HG02970 (cell line): ENCODE results near the gene FAM168A.

ENCODE experiments used
- ATAC-seq: cut with Tn5 transposase; IDR thresholded peaks from one replicate; pipeline ENCODE4 v1.9.1; 2021; ENCODE audit warnings: mild to moderate bottlenecking, moderate library complexity, moderate number of reproducible peaks; ENCODE audit not compliant: unreplicated experiment, low FRiP score

Gene FAM168A

GRCh38 chr11:73524774-73525173 lies 73.1 kb downstream of the FAM168A start:
- no peak for ATAC-seq

GRCh38 chr11:73521621-73522020 lies 76.3 kb downstream of the FAM168A start:
- no peak for ATAC-seq

GRCh38 chr11:73520353-73521061 lies 77.4 kb downstream of the FAM168A start:
- ATAC-seq: no peak

- ATAC-seq: no peak
Observed at GRCh38 chr11:73519266-73519665, 78.6 kb downstream of the FAM168A start.

DNA sequence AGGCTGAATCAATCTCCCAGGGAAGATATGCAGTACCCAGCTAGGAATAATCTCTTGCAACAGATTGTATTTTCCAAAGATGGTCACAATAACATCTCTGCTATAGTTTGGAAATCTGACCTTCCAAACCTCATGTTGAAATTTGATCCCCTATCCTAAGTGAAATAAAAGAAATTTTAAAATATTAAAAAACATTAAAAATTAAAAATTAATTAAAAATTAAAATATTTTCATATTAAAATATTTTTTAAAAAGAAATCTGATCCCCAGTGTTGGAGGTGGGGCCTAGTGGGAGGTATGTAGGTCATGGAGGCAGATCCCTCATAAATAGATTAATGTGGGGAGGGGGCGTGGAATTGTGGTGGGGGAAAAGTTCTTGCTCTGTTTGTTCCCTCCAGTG lies 79.7 kb downstream of the FAM168A start:
- no peak for ATAC-seq

DNA sequence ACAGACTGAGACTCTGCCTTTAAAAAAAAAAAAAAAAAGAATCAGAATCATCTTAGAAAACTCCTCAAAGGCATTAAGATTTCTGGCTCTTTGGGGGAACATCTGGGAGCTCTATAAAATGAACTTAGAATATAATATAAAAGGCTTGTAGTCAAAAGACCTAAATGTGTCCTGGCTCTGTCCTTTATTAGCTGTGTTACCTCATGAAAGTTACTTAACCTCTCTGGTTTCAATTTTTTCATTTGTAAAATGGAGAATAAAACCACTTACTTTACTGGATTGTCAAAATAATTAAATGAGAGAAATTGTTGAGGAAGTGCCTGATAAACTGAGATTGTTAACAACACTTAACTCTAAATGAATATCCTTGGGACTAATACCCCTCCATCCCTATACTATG lies 81.8 kb downstream of the FAM168A start:
- ATAC-seq: no peak

DNA sequence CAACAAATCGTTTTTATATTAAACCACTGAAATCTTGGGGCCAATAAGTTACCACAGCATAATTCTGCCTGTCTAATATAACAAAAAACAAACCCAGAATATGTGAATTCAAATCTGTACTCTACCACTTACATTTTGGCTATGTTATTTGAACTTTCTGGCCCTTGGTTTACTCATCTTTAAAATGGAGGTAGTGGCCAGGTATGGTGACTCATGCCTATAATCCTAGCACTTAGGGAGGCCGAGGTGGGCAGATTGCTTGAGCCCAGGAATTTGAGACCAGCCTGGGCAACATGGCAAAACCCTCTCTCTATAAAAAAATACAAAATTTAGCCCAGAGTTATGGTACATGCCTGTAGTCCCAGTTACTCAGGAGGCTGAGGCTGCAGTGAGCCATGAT lies 84.2 kb downstream of the FAM168A start:
- no peak for ATAC-seq

GRCh38 chr11:73510877-73511276 lies 87.0 kb downstream of the FAM168A start:
- no peak for ATAC-seq

DNA sequence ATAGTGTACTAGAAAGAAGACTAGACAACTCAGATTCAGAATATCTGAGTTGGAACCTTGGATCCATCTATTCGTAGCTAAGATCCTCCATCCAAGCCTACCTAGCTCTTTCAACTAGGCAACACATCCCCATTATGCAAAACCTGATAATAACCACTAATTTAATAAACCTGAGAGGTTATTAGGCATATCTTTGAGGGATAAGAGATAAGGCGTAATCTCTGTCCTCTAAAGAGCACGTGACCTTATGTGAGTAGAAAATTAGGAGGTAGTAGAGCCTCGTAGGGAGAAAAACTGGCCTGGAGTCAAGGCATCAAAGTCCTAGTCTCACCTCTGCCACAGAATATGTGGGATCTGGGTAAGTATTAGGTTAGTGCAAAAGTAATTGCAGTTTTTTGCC lies 87.8 kb downstream of the FAM168A start:
- ATAC-seq: no peak

DNA sequence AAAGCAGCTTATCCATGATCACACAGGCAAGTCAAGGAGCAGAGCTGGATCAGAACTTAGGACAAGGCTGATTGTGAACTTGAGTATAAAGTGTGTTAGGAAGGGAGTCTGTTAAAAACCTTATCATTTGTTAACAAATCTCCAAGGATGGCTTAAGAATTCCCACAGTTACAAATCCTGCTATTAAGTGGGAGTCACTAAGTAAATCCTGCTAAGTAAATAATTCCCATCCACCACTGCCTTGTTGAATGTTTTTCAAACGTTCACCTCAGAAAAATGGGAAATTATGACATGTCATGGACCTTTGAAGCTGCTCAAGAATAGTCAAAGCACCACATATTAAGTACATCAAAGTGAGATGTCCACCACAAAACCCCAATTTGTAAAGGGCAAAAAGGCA lies 88.7 kb downstream of the FAM168A start:
- ATAC-seq: no peak

GRCh38 chr11:73508243-73509176 lies 89.4 kb downstream of the FAM168A start:
- ATAC-seq: no peak

DNA sequence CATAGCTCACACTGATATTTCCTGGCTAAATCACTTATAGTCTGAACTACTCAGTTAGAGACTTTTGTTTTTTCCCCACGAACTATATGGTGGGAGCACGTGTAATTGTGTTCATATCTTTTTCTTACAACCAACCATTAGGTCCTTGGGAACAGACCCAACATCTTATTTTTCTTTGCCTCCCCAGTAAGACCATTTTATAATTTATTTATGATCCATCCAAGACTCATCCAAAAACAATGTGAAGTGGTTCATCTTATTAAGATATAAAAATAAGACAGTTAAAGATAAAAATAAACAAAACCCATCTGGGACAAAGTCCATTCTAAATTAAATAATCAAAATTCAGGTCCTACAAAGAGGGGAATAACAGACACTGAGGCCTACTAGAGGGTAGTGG lies 90.8 kb downstream of the FAM168A start:
- ATAC-seq: no peak

- no peak for ATAC-seq
Observed at GRCh38 chr11:73506038-73506437, 91.9 kb downstream of the FAM168A start.

DNA sequence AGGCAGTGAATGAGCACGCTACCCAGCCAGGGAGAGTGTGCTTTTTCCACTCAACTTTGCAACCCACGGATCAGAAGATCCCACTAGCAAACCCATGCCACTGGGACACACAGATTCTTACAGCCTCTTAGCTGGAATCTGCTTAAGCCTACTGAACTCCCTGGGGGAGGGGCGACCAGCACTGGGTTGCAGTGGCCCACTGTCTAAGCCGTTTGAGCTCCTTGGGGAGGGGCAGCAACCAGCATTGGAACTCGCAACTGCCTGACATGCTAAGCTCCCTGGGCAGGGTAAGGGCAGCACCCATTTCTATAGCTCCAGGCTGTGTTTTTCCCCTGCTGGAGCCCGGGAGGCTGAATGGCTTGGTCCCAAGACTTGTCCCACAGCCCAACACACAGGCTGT lies 99.6 kb downstream of the FAM168A start:
- no peak for ATAC-seq

DNA sequence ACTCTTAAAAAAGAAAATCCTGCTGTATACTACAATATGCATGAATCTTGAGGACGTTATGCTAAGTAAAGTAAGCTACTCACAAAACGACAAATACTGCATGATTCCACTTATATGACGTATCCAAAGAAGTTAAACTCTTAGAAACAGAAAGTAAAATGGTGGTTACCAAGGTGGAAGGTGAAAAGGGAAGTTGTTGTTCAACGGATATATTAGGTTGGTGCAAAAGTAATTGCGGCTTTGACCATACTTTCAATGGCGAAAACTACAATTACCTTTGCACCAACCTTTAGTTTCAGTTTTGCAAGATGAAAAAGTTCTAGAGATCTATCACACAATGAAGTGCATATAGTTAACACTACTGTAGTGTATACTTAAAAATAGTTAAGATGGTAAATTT lies 101.8 kb downstream of the FAM168A start:
- ATAC-seq: no peak

DNA sequence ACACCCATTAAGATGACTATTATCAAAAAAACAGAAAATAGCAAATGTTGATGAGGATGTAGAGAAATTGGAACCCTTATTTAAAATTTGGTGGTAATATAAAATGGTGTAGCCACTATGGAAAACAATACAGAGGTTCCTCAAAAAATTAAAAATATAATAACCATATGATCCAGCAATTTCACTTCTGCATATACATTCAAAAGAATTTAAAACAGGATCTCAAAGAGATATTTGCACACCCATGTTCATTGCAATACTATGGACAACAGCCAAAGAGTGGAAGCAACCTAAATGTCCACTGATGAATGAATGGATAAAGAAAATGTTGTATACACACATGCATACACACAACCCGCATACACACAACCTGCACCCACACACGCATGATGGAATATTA lies 102.2 kb downstream of the FAM168A start:
- no peak for ATAC-seq

GRCh38 chr11:73493956-73494598 lies 103.8 kb downstream of the FAM168A start:
- no peak for ATAC-seq

DNA sequence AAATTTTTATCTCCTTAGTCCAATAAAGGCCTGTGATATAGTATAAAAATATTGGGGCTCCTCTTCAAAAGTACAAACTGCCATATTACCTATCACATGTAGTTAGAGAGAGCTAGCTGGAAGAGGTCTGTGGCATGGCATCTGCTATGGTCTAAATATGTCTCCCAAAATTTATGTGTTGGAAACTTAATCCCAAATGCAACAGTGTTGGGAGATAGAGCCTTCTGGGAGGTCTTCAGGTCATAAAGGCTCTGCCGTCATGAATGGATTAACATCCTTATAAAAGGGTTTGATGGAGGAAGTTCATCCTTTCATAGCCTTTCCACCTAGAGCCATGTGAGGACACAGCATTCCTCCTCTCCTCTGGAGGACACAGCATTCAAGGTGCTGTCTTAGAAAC lies 116.3 kb downstream of the FAM168A start:
- no peak for ATAC-seq

GRCh38 chr11:73480677-73481076 lies 117.2 kb downstream of the FAM168A start:
- ATAC-seq: no peak

- ATAC-seq: no peak
Observed at GRCh38 chr11:73478737-73479347, 119.1 kb downstream of the FAM168A start.

- no peak for ATAC-seq
Observed at GRCh38 chr11:73477518-73477917, 120.4 kb downstream of the FAM168A start.
